Uterus (tissue), 2 donors: ENCODE results near the gene CMTM8.

Experiments used
- CTCF ChIP-seq, 4 experiments: fragments of 200-600 bp in 2 of 4; fragments of 450-650 bp in 2 of 4; sonication (generic) in 2 of 4; IDR thresholded peaks; one replicate each; pipeline ENCODE4 v1.5.1; 2016 to 2019; ENCODE audit warnings: antibody characterized with exemption in 4 of 4, mild to moderate bottlenecking in 2 of 4, moderate library complexity in 1 of 4
- POLR2A ChIP-seq, 2 donors: fragments of 450-650 bp; IDR thresholded peaks; one replicate each; pipeline ENCODE4 v1.6.1; 2016; ENCODE audit warnings: antibody characterized with exemption in 2 of 2, mild to moderate bottlenecking in 1 of 2, moderate library complexity in 1 of 2

GRCh38 chr3:32216172-32216783 lies 22.2 kb upstream of the CMTM8 start:
- no peak for TF ChIP-seq CTCF (IDR thresholded peaks at IDR 0.05)
- TF ChIP-seq POLR2A (IDR thresholded peaks at IDR 0.05): no peak
